HG03280 (cell line): Measurements from ENCODE around the gene LEO1.
"Not testable (repeated sequence)": the region's sequence is repeated elsewhere in the genome, so short reads cannot be mapped to it uniquely, and the experiment has no call there.

ENCODE experiments used
- ATAC-seq: cut with Tn5 transposase; IDR thresholded peaks from one replicate; pipeline ENCODE4 v1.9.1; 2021; ENCODE audit warnings: mild to moderate bottlenecking, moderate library complexity; ENCODE audit not compliant: unreplicated experiment

The LEO1 gene

DNA sequence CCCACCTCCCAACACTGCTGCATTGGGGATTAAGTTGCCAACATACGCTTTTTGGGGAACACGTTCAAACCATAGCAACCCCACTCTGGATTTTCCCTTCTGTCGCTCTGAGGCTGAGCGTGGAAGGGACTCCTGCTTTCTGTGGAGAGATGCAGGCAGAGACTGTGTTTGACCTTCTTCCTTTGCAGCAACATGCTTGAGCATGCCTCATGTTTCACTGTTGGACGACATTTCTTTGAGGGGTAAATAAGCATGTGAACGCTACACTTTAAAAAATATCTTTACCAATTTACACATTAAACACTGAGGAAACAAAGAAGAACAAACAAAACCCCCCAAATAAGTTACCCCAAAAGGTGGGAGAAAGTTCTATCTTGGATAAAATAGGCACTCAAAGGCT is 33.2 kb upstream of the LEO1 start:
- ATAC-seq, result no peak

DNA sequence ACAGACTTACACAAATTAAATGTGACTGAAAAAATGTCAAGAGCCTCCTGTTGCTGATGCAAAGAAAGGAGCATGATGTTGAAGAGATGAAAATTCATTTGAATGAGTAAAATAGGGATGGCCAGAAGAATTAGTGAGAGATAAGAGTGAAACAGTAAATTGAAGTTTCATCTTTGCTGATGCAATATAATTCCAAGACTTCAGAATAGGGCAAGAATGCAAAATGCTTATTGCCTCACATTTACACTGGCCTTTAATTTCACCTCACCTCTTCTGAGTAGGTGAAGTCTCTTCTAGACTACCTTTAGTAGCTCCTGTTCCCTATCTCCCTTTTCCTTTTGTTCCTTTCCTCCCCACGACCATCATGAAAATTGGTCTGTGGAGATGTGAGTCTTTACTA is 32.1 kb upstream of the LEO1 start:
- no peak for ATAC-seq

DNA sequence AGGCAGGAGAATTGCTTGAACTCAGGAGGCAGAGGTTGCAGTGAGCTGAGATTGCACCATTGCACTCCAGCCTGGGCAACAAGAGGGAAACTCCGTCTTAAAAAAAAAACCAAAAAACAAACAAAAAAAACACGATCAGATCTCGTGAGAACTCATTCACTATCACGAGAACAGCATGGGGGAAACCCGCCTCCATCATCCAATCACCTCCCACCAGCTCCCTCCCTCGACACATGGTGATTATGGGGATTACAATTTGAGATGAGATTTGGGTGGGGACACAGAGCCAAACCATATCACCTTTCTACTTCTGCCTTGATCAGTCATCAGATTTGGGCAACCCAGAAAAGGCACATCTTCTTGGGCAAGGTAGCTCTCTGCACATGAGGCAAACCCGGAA is 31.5 kb upstream of the LEO1 start:
- not testable (repeated sequence) for ATAC-seq

DNA sequence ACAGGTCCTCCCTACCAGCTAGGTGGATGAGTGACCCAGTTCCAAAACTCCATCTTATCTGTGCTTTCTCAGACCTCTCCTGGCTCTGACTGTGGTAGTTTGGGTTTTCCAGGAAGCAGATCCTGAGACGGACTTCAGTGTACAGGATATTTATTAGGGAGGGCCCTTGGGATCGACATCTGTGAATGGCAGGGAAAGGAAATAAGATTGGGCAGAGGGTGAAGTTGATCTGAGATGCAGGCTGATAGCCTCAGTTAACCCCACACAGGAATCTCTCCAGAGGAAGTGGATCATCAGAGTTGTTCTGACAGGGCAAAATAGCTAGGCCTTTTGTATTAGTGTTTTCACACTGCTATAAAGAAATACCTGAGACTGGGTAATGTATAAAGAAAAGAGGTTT is 30.8 kb upstream of the LEO1 start:
- ATAC-seq, result no peak

DNA sequence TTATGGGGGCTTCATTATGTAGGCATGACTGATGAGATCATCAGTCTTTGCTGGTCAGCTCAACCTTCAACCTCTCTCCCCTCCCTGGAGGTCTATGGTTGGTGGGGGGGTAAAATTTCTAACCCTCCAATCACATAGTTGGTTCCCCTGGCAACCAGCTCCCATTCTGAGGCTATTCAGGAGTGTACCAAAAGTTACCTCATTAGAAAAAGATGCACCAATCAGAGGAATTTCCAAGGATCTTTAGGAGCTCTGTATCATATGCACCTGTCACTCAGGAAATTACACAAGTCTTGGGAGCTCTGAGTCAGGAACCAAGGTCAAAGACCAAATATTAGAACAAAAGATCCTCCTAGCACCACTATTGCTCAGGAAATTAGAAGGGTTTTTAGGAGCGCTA is 21.4 kb upstream of the LEO1 start:
- ATAC-seq, result no peak

DNA sequence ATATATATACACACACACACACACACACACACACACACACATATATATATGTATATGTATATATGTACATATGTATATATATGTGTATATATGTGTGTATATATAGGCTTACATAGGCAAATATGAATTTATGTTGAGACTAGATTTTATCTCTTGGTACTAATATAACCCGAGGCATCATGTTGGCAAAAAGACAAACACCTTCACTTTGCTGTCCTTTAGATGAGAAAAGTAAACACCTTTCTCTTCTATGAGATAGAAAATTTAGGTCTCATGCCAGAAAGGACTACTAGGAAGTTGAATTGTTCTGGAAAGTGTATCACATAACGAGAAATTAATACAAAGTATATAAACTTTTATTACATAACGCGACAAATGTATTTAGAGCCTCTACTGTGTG is 19.6 kb upstream of the LEO1 start:
- ATAC-seq, result no peak

DNA sequence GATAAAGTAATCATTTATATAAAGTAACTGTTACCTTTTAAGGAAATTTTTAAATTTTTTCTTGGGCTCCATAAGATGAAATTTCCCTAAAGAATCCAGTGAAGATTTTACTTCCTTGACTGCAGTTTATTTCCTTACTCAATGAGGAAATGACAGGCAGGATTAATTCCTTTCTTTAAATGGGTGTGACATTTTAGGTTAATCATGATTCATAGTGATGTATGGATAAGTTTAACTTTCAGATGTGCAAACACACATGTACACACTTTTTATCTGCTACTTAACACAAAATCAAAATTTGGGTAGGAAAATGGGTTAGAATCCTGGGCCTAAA is 11.2 kb upstream of the LEO1 start:
- ATAC-seq, result no peak

DNA sequence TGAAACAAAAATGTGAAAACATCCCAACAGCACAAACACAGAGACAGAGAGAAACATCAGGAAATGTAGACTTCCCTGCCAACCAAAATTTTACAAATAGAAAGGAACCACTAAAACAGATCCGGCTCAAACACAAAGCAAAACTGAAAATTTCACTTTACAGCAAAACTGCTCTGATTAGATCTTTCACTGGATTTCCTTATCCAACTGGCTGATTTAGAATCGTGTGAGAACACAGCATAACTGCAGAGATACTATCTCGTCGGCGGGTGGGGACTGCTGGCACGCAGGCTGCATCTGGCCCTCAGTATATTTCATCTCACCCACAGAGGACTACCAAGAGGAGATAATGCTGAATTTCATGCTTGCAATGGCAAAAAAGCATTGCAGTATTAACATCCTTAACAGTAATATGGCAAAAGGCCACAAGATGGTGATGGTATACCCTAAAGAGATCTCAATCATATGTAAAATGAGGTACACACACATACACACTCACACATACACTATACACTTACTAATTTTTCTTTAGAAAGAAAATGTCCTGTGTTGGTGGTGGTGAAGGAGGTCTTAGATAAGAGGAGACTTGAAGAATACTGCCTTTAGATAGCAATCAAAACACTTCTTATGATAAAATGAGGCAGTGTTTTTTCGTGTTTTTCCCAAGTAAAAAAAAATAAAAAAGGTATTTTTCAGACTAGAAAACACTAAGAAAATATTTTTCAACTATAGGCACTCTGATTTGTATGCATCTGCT is 10.6 kb upstream of the LEO1 start:
- ATAC-seq, result peak; percentile 86

DNA sequence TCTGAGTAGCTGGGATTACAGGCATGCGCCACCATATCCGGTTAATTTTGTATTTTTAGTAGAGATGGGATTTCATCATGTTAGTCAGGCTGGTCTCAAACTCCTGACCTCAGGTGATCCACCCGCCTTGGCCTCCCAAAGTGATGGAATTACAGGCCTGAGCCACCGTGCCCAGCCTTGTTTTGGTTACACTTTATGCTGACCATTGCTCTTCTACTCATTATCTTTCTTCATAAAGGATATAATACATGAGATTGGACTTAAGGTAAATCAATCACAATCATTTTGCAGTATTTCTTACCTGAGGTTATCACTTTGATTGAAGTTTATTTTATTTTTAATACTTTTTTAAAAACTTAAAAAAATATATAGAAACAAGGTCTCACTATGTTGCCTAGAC is 2.2 kb upstream of the LEO1 start:
- ATAC-seq, result no peak

DNA sequence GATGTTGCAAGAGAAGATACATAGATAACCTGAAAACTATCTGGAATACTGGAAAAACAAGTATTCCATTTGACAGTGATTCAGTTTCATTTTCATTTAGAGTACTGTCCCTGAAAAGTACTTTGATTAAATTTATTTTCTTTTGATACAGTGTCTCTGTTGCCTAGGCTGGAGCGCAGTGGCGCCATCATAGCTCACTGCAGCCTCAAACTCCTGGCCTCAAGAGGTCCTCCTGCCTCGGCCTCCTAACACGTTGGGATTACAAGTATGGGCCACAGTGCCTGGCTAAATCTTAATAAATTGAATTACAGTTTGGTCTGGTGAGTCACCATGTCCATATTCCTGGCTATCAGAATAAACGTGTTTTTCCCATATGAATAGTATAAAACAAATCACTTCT is 1.6 kb upstream of the LEO1 start:
- ATAC-seq, result no peak

DNA sequence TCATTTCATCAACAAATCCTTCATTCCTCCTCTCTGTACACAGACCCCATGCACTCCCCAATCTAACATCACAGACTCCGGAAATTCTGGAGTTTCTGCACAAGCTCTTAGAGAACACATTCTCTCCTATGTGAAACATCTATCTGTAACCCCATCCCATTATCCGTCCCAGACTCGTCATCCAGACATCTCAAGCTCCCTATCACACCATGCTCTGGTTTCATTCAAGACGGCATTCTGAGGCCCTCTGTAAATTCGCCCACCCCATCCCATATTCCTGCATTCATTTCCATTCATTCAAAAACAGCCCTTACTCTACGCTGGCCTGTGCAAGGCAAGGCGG is 575 bp downstream of the LEO1 start:
- ATAC-seq, result no peak

DNA sequence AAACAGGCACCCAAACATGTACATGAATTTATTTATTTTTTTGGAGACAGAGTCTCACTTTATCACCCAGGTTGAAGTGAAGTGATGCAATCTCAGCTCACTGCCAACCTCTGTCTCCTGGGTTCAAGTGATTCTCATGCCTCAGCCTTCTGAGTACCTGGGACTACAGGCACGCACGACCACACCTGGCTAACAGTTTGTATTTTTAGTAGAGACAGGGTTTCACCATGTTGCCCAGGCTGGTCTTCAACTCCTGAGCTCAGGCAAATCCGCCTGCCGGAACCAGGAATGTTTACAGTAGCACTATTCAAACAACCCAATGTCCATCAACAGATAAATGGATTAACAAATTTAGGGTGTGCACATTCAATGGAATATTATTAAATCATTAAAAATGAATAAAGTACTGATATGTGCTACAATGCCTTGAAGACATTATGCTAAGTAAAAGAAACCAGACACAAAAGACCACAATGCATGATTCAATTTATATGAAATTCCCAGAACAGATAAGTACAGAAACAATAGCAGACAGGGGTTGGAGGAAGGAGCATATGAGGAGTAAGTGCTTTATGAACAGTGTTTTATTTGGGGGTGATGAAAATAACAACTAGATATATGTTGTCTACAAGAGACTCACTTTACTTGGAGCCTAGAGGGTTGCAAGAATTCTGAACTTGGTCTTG is 1.3 kb downstream of the LEO1 start:
- ATAC-seq, result no peak

DNA sequence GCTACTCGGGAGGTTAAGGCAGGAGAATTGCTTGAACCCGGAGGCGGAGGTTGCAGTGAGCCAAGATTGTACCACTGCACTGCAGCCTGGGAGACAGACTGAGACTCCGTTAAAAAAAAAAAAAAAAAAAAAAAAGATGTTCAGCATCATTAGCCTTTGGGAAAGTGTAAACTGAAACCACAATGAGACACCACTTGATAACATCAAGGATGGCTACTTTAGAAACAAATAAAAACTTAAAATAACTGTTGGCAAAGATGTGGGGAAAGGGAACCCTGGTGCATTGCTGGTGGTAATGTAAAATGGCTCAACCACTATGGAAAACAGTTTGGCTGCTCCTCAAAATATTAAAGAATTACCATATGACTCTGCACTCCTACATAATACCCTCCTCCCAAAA is 1.9 kb downstream of the LEO1 start:
- no peak for ATAC-seq

DNA sequence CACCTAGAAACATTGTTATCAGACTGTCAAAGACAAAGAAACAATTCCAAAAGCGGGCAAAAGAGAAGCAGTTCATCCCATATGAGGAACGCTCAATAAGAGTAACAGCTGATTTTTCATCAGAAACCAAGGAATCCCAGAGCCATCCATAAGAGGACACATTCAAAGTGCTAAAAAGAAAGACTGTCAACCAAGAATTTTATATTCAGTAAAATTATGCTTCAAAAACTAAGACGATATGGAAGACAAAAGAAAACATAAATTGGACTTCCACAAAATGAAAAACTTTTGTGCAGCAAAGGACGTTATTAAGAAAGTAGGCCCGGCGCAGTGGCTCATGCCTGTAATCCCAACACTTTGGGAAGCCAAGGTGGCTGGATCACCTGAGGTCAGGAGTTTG is 4.0 kb downstream of the LEO1 start:
- no peak for ATAC-seq

DNA sequence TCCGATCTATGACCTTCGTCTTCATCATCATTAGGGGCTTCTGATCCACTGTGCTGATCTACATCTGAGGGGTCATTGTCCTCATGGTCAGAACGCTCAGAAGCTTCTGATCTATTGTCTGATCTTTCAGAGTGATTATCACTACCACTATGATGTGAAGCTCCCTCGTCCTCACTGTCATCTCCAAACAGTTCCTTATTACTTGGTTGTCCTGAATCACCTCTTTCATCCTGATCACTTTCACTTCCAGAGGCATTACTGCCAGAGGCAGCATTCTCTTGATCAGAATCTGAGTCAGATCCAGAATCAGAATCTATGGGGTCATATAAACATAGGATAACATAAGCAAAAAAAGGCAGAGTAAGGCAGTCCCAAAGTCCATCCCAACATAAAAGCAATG is 5.4 kb downstream of the LEO1 start:
- no peak for ATAC-seq

DNA sequence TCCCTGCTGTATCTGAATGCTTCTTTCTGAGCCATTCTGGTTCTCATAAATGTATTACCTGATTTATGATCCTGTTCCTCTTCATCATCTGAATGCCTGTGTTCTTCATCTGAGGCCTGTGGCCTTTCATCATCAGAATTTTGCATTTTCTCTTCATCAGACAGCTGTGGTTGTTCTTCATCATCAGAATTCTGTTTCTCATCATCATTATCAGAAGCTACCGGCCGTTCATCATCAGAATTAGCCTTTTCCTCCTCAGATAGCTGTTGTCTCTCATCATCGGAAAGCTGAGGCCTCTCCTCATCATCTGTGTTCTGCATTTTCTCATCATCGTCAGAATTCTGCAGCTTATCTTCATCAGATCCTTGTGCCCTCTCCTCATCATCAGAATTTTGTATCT is 5.9 kb downstream of the LEO1 start:
- ATAC-seq, result no peak

DNA sequence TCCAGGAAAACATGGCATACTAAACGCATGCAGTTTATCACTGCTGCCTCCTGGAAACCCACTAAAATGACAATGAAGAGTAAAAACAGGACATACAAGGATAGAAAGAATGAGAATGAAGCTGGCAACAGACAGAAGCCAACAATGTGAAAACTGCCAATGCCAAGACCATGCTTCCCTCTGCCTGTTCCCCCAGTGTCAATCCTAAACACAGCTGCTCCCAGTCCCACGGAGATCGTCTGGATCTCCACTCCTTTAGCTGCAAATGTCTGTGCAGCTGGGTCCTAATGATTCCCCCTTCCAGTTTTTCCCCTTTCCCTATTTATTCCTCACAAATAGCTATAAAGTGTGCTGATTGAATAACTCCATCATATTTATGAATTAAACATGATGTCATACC is 16.1 kb downstream of the LEO1 start:
- ATAC-seq, result no peak

DNA sequence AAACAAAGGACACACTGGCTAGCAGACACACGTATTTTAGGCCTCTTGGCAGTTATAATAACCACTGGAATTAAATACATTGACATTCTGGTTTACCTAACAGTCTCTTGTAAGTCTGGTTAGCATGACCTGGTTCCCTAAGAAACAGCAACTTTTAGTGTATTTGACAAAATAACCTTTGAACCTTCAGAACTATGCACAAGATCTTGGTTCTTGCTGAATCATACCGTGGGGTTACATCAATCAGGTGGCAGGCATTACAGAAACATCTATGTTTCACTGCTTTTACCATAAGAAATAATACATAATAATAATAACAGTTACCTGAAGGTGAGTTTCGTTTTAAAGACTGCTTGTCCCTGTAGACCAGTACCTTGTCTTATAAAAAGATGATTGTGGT is 18.8 kb downstream of the LEO1 start:
- no peak for ATAC-seq

DNA sequence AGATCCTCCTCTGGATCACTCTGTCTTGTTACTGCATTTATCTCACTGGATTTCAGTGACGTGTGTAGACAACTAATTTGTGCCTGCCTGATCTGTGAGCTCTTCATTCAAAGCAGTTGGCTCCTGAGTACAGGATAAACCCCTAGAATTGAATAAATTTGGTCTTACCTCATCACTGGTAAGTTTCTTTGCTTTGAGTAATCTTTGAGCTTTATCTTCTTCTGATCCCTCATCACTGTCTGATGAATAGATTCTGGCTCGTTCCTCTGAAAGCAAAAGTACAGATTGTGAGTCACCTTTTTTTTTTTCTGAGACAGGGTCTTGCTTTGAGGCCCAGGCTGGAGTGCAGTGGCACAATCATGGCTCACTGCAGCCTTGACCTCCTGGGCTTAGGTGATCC is 24.5 kb downstream of the LEO1 start:
- ATAC-seq, result no peak

DNA sequence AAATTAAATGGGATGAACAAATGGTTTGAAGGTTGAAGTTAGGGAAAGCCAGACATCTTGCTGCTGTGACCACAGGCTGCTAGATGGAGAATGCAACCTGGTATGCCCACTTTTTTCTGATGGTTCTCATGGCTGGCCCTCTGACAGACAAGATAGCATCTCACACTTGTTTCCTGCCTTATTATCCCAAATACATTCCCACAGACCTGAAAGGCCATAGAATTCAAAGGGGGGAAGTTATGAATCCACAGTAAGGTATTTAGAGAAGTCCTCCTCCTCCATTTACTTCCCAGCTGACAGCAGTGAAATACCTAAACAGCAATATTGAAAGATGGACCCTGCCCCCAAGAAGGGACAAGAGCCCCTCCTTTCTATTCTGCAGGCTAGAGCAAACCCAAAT is 32.4 kb downstream of the LEO1 start:
- ATAC-seq, result no peak

DNA sequence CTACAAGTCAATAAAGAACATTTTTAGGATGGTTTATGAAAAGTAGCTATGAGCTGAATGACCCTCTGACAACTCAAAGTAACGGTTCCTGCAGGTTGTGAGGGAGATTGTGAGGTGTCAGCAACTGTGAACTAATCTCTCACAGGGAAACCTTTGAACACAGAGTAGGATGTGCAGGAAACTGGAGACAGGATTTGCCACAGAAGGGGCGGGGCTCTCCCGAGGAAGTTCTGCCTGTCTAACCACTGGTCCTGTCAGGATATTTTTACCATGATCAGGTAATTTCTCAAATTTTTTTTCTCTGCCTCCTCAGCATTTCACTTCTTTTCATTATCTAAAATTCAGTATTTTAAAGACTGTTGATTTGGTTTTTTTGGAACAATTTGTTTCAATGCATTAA is 33.3 kb downstream of the LEO1 start:
- no peak for ATAC-seq

DNA sequence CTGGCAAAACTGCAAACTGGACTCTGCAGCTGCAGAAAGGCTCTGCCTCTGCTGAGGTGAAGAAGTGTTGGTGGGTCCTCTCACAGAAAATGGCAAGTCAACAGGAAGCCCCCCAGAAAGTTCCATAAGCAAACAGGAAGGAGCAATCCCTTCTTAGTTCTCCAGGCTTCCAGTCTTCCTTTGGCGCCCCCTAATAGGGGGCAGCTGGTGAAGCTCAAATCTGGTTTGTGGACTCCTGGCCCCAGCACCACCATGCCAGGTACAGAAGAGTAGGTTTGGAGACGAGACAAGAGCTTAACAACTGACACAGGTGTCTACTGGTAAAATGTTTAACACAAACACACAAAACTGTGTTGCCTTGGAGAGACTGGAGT is 35.5 kb downstream of the LEO1 start:
- peak; percentile 9 for ATAC-seq

DNA sequence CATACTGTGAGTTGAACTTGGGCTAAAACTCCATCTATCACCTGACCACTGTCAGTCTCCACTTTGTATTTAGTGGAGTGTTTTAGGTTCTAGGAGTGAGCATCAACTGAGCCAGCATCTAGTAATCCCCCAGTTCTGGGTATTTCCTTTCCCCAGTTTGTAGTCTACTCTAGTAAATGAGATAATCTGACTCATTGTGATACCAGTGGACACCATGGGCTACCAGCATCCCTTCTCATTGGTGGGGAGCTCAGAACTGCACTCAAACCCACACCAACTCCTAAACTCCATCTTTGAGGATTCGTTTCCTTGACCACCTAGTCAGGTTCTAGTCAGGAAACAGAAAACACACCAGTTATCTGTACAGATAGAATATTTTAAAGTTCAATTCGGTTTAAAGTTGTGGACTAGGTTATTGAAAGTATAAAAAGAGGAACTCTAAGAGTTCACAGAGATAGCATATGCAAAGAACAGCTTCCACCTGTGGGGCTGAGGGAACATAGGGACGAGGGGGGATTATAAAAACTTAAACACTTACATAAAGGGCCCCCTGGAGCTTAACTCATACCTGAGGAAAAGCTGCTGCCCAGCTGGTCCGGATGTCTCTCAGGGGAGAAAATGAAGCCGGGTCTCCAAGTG is 36.0 kb downstream of the LEO1 start:
- ATAC-seq, result peak; percentile 84
